ENCODE data around the gene SEMA4B.
A peak's percentile ranks its signal among the peaks of the same experiment; 100 is the strongest.
"Not testable (repeated sequence)": the region's sequence is repeated elsewhere in the genome, so short reads cannot be mapped to it uniquely, and the experiment has no call there.

The SEMA4B gene

GRCh38 chr15:90201130-90201943 lies at the start of gene SEMA4B:
Gene SEMA4B, plus strand, starts transcription at chr15:90201330. Its CDS starts 249 bp downstream, at chr15:90201579.
- peak; percentile 86 for DNase-seq

- no peak for DNase-seq
Measured at GRCh38 chr15:90151989-90152645, 49.0 kb upstream of the SEMA4B start.

- DNase-seq = no peak
Measured at GRCh38 chr15:90153658-90154057, 47.5 kb upstream of the SEMA4B start.

GRCh38 chr15:90154246-90154645 lies 46.9 kb upstream of the SEMA4B start:
- DNase-seq = no peak

- DNase-seq = no peak
Measured at GRCh38 chr15:90154861-90155626, 46.1 kb upstream of the SEMA4B start.

GRCh38 chr15:90159213-90159612 lies 41.9 kb upstream of the SEMA4B start:
- no peak for DNase-seq

- no peak for DNase-seq
Measured at GRCh38 chr15:90160781-90161727, 40.1 kb upstream of the SEMA4B start.

- DNase-seq = no peak
Measured at GRCh38 chr15:90161950-90162361, 39.2 kb upstream of the SEMA4B start.

- no peak for DNase-seq
Measured at GRCh38 chr15:90162956-90163355, 38.2 kb upstream of the SEMA4B start.

GRCh38 chr15:90164239-90164638 lies 36.9 kb upstream of the SEMA4B start:
- DNase-seq = not testable (repeated sequence)

- DNase-seq = no peak
Measured at GRCh38 chr15:90165157-90165556, 36.0 kb upstream of the SEMA4B start.

- no peak for DNase-seq
Measured at GRCh38 chr15:90165659-90166489, 35.3 kb upstream of the SEMA4B start.

GRCh38 chr15:90167121-90167520 lies 34.0 kb upstream of the SEMA4B start:
- DNase-seq = no peak

GRCh38 chr15:90171623-90172022 lies 29.5 kb upstream of the SEMA4B start:
- DNase-seq = no peak

GRCh38 chr15:90173372-90173771 lies 27.8 kb upstream of the SEMA4B start:
- no peak for DNase-seq

- no peak for DNase-seq
Measured at GRCh38 chr15:90174140-90174875, 26.8 kb upstream of the SEMA4B start.

- no peak for DNase-seq
Measured at GRCh38 chr15:90177012-90177411, 24.1 kb upstream of the SEMA4B start.

GRCh38 chr15:90178468-90179435 lies 22.4 kb upstream of the SEMA4B start:
- DNase-seq = no peak

- DNase-seq = no peak
Measured at GRCh38 chr15:90181776-90182175, 19.4 kb upstream of the SEMA4B start.

All from CD4-positive, alpha-beta T cell treated with Interleukin-6 for 4 hours (primary cell).